ENCODE results near the gene SNCAIP. TPM values are rescaled to one million over a fixed set of nuclear protein-coding genes. Genes with fewer than 3 reads are reported as not detected.

Gene SNCAIP
- total and polyA plus RNA-seq, 3 donors from 2014 or later: 12.7 to 28.4 (median 16.1) TPM

- H3K4me1 ChIP-seq: no peaks in the 10 kb centered on the region
- TF ChIP-seq, protein P1, sequence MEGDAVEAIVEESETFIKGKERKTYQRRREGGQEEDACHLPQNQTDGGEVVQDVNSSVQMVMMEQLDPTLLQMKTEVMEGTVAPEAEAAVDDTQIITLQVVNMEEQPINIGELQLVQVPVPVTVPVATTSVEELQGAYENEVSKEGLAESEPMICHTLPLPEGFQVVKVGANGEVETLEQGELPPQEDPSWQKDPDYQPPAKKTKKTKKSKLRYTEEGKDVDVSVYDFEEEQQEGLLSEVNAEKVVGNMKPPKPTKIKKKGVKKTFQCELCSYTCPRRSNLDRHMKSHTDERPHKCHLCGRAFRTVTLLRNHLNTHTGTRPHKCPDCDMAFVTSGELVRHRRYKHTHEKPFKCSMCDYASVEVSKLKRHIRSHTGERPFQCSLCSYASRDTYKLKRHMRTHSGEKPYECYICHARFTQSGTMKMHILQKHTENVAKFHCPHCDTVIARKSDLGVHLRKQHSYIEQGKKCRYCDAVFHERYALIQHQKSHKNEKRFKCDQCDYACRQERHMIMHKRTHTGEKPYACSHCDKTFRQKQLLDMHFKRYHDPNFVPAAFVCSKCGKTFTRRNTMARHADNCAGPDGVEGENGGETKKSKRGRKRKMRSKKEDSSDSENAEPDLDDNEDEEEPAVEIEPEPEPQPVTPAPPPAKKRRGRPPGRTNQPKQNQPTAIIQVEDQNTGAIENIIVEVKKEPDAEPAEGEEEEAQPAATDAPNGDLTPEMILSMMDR (IDR thresholded peaks at IDR 0.05): no peak
- TF ChIP-seq POLR2A (IDR thresholded peaks at IDR 0.05): no peak
- no peaks in the 10 kb centered on the region for H3K9me3 ChIP-seq
- intact Hi-C loops (cut with DNase I; ENCODE audit: low total_unique reads): no loop called here
- H3K4me3 ChIP-seq: no peak overlapping the region
- H3K27ac ChIP-seq: no peak overlapping the region
- H3K27me3 ChIP-seq: no peaks in the 10 kb centered on the region
- no peaks in the 10 kb centered on the region for H3K36me3 ChIP-seq (ENCODE audit: low read depth, missing control alignments)
- no peak for DNase-seq
These were observed 196.6 kb downstream of the SNCAIP start for GRCh38 chr5:122508623-122509022.

Other genes with a start within 250 kb of the SNCAIP start
- 1 to 10 TPM; 2.4 to 6.4 TPM for gene LOX, start 234.0 kb upstream of the SNCAIP start, total RNA-seq
- 11.9 TPM for gene LOX, start 234.0 kb upstream of the SNCAIP start, polyA plus RNA-seq (ENCODE audit: insufficient read depth, low read depth, low replicate concordance)
- 1 to 10 TPM; 3.7 to 7.1 TPM for gene ZNF474, start 182.7 kb upstream of the SNCAIP start, total RNA-seq
- gene ZNF474, start 182.7 kb upstream of the SNCAIP start, polyA plus RNA-seq (ENCODE audit: insufficient read depth, low read depth, low replicate concordance): 16.4 TPM